NCI-H1105 treated with DMSO at 0.1 percent for 48 hours (cell line): ENCODE measurements around the gene PRTFDC1.
"Not testable (repeated sequence)": the region's sequence is repeated elsewhere in the genome, so short reads cannot be mapped to it uniquely, and the experiment has no call there.

ENCODE experiments used
- DNase-seq: peaks from one replicate; lab custom pipeline; 2025; lab: John Stamatoyannopoulos, UW

PRTFDC1 gene

GRCh38 chr10:24843256-24843655 lies 109.2 kb downstream of the PRTFDC1 start:
- DNase-seq = no peak

GRCh38 chr10:24842856-24843255 lies 109.5 kb downstream of the PRTFDC1 start:
- DNase-seq = no peak

- DNase-seq = no peak
These were observed 110.9 kb downstream of the PRTFDC1 start for GRCh38 chr10:24841530-24841929.

GRCh38 chr10:24840784-24841183 lies 111.6 kb downstream of the PRTFDC1 start:
- no peak for DNase-seq

GRCh38 chr10:24837781-24838180 lies 114.6 kb downstream of the PRTFDC1 start:
- DNase-seq = not testable (repeated sequence)

GRCh38 chr10:24834869-24835268 lies 117.5 kb downstream of the PRTFDC1 start:
- no peak for DNase-seq

- no peak for DNase-seq
These were observed 126.4 kb downstream of the PRTFDC1 start for GRCh38 chr10:24826009-24826408.

GRCh38 chr10:24825551-24825950 lies 126.9 kb downstream of the PRTFDC1 start:
- no peak for DNase-seq

- no peak for DNase-seq
These were observed 127.9 kb downstream of the PRTFDC1 start for GRCh38 chr10:24824536-24824935.

- no peak for DNase-seq
These were observed 128.3 kb downstream of the PRTFDC1 start for GRCh38 chr10:24824124-24824523.

GRCh38 chr10:24822590-24822989 lies 129.8 kb downstream of the PRTFDC1 start:
- no peak for DNase-seq

GRCh38 chr10:24821986-24822385 lies 130.4 kb downstream of the PRTFDC1 start:
- DNase-seq = no peak

GRCh38 chr10:24816868-24817396 lies 135.5 kb downstream of the PRTFDC1 start:
- no peak for DNase-seq

- no peak for DNase-seq
These were observed 137.7 kb downstream of the PRTFDC1 start for GRCh38 chr10:24814568-24815313.

GRCh38 chr10:24813856-24814255 lies 138.6 kb downstream of the PRTFDC1 start:
- no peak for DNase-seq

GRCh38 chr10:24806262-24806661 lies 146.1 kb downstream of the PRTFDC1 start:
- no peak for DNase-seq

GRCh38 chr10:24804956-24805355 lies 147.4 kb downstream of the PRTFDC1 start:
- DNase-seq = no peak

GRCh38 chr10:24804392-24804791 lies 148.0 kb downstream of the PRTFDC1 start:
- DNase-seq = no peak

GRCh38 chr10:24802378-24802777 lies 150.0 kb downstream of the PRTFDC1 start:
- no peak for DNase-seq

GRCh38 chr10:24800861-24801260 lies 151.5 kb downstream of the PRTFDC1 start:
- no peak for DNase-seq
